GM13977 (cell line): ENCODE data around the gene PPM1H.

Experiments used
- DNase-seq: peaks from one replicate; pipeline ENCODE4 v3.0.0; 2012; ENCODE audit warnings: low spot score
- in situ Hi-C: fragments of 300-500 bp; cut with MboI; formaldehyde crosslinking; loops from one replicate; pipeline ENCODE4 v1.12.0; 2022; ENCODE audit warnings: low sequenced_read_pairs, low pct_unique_long_range_greater_than_20kb, mixed read lengths, inconsistent platforms; ENCODE audit not compliant: unreplicated experiment
- TF ChIP-seq, protein P1 (sequence below): IDR thresholded peaks from 2 replicates; pipeline ENCODE4 v1.5.1; 2012; ENCODE audit warnings: mild to moderate bottlenecking, control low read depth; ENCODE audit not compliant: insufficient read depth; ENCODE audit errors: extremely low read depth, missing control alignments

PPM1H gene

DNA sequence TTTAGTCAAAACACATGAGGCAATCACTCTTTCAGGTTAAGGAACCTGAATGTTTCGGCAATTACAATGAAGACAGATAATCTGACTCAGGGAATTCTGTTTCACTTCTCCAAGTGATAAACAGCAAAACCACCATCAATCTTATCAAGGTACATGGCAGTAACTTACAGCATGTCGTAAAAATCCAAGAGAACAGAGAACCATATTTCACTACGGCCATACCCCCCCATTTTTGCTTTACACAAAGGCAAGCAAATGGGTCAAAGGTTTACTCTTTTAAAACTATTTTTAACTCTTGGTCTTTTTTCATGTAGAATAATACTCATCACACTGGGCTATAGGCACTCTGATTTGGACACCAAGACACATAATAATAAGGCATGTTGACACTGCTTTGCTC, 102.4 kb downstream of the PPM1H start:
- TF ChIP-seq, protein P1, sequence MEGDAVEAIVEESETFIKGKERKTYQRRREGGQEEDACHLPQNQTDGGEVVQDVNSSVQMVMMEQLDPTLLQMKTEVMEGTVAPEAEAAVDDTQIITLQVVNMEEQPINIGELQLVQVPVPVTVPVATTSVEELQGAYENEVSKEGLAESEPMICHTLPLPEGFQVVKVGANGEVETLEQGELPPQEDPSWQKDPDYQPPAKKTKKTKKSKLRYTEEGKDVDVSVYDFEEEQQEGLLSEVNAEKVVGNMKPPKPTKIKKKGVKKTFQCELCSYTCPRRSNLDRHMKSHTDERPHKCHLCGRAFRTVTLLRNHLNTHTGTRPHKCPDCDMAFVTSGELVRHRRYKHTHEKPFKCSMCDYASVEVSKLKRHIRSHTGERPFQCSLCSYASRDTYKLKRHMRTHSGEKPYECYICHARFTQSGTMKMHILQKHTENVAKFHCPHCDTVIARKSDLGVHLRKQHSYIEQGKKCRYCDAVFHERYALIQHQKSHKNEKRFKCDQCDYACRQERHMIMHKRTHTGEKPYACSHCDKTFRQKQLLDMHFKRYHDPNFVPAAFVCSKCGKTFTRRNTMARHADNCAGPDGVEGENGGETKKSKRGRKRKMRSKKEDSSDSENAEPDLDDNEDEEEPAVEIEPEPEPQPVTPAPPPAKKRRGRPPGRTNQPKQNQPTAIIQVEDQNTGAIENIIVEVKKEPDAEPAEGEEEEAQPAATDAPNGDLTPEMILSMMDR, result no peak
- in situ Hi-C loops, result no loop called here
- no peak for DNase-seq

DNA sequence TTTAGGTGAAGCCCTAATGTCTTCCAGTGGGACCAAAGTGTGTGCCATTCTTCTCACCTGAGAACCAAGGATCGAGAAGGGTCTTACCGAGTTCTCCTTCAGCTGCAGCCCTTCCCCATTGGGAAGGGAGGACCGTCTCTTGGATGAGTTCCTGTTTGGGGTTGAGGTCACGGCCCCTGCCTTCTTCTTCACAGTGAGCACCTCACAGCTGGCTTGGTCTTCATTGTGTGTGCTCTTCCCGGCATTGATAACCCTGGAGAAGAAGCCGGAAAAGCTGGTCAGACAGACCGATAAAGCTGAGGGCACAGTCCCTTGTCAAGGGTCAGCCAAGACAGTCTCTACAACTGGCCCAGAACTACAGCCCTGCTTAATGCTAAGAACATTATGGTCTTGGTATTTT, 102.9 kb downstream of the PPM1H start:
- in situ Hi-C loops, result no loop called here
- TF ChIP-seq, protein P1, result no peak
- DNase-seq, result no peak

DNA sequence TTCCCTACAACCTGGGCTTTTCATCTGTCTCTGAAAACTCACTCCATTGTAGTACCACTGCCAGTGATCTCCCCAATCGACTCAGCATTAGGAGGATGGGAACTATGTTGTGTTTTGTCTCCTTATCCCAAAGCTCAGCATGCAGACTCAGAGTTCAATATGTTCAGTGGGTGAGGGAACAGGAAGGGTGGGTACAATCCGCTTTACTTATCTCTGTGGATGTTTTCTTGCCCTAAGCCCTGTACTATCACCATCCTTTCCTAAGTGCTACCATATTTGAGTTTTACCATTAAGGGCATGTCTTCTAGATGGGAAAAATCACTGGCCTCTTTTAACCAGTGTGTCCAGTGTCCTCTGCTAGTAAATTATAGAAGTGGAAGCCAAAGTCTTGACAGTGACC, 107.1 kb downstream of the PPM1H start:
- TF ChIP-seq, protein P1, result no peak
- in situ Hi-C loops, result no loop called here
- DNase-seq, result no peak

DNA sequence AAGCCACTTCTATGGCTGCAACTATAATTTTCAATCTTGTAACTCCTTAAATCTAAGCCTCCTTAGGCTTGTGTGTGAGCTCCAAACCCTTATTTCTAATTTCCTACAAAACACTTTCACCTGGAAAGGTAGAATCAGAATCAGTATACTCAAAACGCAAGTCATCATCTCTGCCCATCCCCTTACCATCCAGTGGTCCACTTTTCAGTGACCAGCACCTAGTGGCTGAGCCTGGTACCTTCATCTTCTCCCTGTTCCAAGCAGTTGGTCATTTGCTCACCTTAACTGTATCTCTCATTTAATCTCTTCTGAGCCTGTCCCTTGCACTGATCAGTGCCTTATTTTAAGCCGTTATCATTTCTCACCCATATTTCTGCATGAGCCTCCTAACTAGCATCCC, 107.9 kb downstream of the PPM1H start:
- in situ Hi-C loops, result no loop called here
- no peak for DNase-seq
- TF ChIP-seq, protein P1, result no peak

DNA sequence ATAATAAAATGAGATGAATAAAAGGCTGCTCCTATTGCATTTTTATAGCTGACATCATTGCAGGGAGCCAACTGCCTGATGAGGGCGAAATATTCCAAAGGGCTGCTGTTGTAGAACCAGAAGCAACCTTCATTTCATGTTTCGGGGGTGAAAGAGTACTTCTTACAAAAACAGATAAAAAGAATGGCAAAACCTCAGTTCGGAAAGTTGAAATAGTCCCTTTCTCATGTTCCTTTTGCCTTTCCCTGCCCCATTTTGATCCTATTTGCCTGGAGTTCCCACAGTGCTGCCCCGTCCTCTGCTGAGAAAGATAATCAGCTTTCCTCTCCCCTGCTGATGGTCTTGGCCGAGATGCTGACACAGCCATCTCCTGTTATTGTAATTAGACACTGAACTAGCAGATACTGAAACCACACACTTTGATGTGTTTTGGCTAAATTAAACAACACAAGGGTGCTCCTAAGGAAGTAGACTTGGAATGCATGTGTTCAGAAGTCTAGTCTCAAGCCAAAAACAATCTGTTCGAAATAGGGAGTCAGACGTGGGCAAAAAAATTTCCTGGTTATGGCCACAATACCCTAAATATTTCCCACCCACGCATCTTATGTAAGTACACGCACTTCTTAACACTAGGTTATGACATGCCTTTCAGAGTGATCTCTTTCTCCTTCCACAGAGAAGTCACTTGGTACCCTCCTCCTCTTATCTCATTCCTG, 117.2 kb downstream of the PPM1H start:
- DNase-seq, result no peak
- TF ChIP-seq, protein P1, result no peak
- in situ Hi-C loops, result loop anchor here (25.0 kb wide), 1 partner anchor 555 kb away; the partner anchor contains the start of gene USP15

DNA sequence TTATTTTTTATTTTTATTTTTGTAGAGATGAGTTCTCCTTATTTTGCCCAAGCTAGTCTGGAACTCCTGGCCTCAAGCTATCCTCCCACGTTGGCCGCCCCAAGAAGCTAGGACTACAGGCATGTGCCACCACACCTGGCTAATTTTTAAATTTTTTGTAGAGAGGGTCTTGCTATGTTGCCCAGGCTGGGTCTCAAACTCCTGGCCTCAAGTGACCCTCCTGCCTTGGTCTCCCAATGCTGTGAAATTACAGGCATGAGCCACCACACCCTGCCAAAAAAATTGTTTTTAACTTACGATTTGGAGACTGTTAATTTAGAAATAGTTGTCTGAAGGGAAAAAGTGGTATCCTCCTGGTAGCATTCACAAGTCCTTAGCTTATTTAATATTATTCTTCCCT, 120.7 kb downstream of the PPM1H start:
- in situ Hi-C loops, result loop anchor here (25.0 kb wide), 1 partner anchor 552 kb away; the partner anchor contains the start of gene USP15

More for the DNA sequence above, 120.7 kb downstream of the PPM1H start:
- no peak for DNase-seq
- TF ChIP-seq, protein P1, result no peak
